K562 (cell line): ENCODE measurements around the gene ASB7. TPM values are rescaled to one million over a fixed set of nuclear protein-coding genes. Genes with fewer than 3 reads are reported as not detected.

Source experiments
- ARID3A ChIP-seq: IDR thresholded peaks from 2 replicates; pipeline ENCODE4 v1.6.1; 2012; ENCODE audit warnings: low read depth, low read length, improper control_type of control experiment, borderline replicate concordance
- CHCHD3 ChIP-seq: fragments of 250-450 bp; sonication (Bioruptor Pico); IDR thresholded peaks from 2 replicates; pipeline ENCODE4 v2.1.2; 2022; ENCODE audit warnings: mild to moderate bottlenecking
- KLF13 ChIP-seq: fragments of 450-650 bp; IDR thresholded peaks from 2 replicates; pipeline ENCODE4 v1.6.1; 2016; ENCODE audit warnings: missing genetic modification characterization, low read depth, mild to moderate bottlenecking, missing compliant biosample characterization, moderate library complexity, borderline replicate concordance
- MCM5 ChIP-seq: fragments of 450-650 bp; IDR thresholded peaks from 2 replicates; pipeline ENCODE4 v1.6.1; 2016; ENCODE audit warnings: low read depth
- MYC ChIP-seq, 2 experiments: fragments of 250-450 bp in 1 of 2; sonication (Bioruptor Pico) in 1 of 2; IDR thresholded peaks; 2 replicates each; pipeline versions ENCODE4 v1.5.1 to v1.6.1; 2012 to 2021; ENCODE audit warnings: low read depth in 2 of 2, borderline replicate concordance in 1 of 2, improper control_type of control experiment in 1 of 2, low read length in 1 of 2, mild to moderate bottlenecking in 1 of 2, moderate library complexity in 1 of 2
- PHF20 ChIP-seq: fragments of 450-650 bp; IDR thresholded peaks from 2 replicates; pipeline ENCODE4 v1.6.1; 2018; ENCODE audit not compliant: partially characterized antibody
- SMC3 ChIP-seq: conservative IDR thresholded peaks from 2 replicates; pipeline ENCODE4 v1.6.1; 2011; ENCODE audit warnings: low read depth, low read length, improper control_type of control experiment; ENCODE audit not compliant: insufficient read depth
- YBX1 ChIP-seq: fragments of 450-650 bp; IDR thresholded peaks from 2 replicates; pipeline ENCODE4 v1.7.1; 2016; ENCODE audit warnings: mild to moderate bottlenecking
- ZFP36 ChIP-seq: fragments of 150-350 bp; IDR thresholded peaks from 2 replicates; pipeline ENCODE4 v1.6.1; 2018; ENCODE audit warnings: low read length, low read depth; ENCODE audit not compliant: partially characterized antibody
- ZNF449 ChIP-seq: fragments of 250-450 bp; sonication (Bioruptor Pico); IDR thresholded peaks from 2 replicates; pipeline ENCODE4 v1.8.0; 2022; ENCODE audit warnings: moderate library complexity, mild to moderate bottlenecking, inconsistent platforms
- ZNF592 ChIP-seq: fragments of 450-650 bp; IDR thresholded peaks from 2 replicates; pipeline ENCODE4 v1.6.1; 2017; ENCODE audit warnings: antibody characterized with exemption, mild to moderate bottlenecking
- polyA plus RNA-seq, 8 experiments: library from polyadenylated mRNA; depleted of rRNA in 4 of 8; stranded (reverse) in 5 of 8; unstranded in 3 of 8; fragments of >200 nt; fragmentation: Nextera tagmentation in 2 of 8; fragmentation: Illumina TruSeq in 1 of 8; extraction: Ambion mirVana in 2 of 8; extraction: Trizol in 1 of 8; gene quantifications; 2 replicates each; pipeline versions ENCODE4 v1.2.1 to v1.2.3, GENCODE V29; 2011 to 2014; ENCODE audit warnings: inconsistent platforms in 1 of 8, missing spikeins in 1 of 8
- total RNA-seq, 7 experiments: library from RNA; depleted of rRNA in 6 of 7; stranded (reverse); fragments of >200 nt in 6 of 7; fragmentation: Illumina TruSeq in 2 of 7; extraction: Trizol in 2 of 7; gene quantifications; 2 replicates each; pipeline versions ENCODE4 v1.2.1 to v1.2.3, GENCODE V29; 2011 to 2021; ENCODE audit warnings: low replicate concordance in 1 of 7

The ASB7 gene
- total and polyA plus RNA-seq, 9 of the 15 experiments (the other 6 are each of a cell fraction or from before 2014, with no cell fraction given) = 1.8 to 10.1 (median 6.8) TPM

GRCh38 chr15:100595964-100596363 is 6.4 kb upstream of the ASB7 start (continued):
- TF ChIP-seq ZNF592 (0 out of 2 replicates have a peak, but pooled peaks have one; percentile 23), CHCHD3 (CRISPR knock-in tag) (no peak), MYC (IDR thresholded peaks at IDR 0.05; ENCODE audit: low read depth, low read length) (no peak), MYC (CRISPR knock-in tag; IDR thresholded peaks at IDR 0.05; ENCODE audit: borderline replicate concordance, low read depth) (no peak), MCM5 (no peak), SMC3 (no peak), ZNF449 (CRISPR knock-in tag) (no peak), ARID3A (no peak), YBX1 (no peak), ZFP36 (no peak), PHF20 (no peak), KLF13 (no peak)
